SK-N-MC (cell line): ENCODE data around the gene SLC34A2.

Experiments used
- DNase-seq: peaks from one replicate; pipeline ENCODE4 v3.0.0-alpha.2; 2011; ENCODE audit warnings: low read depth, low spot score
- H3K27ac ChIP-seq: fragments of 200-600 bp; sonication (generic); 2 replicates; pipeline ENCODE4 v1.5.1; 2016; ENCODE audit warnings: mixed run types
- H3K36me3 ChIP-seq: fragments of 200-600 bp; sonication (generic); 2 replicates; pipeline ENCODE4 v1.6.1; 2017; ENCODE audit warnings: antibody characterized with exemption, low read length, mixed read lengths; ENCODE audit not compliant: insufficient read depth
- H3K4me3 ChIP-seq: fragments of 200-600 bp; sonication (generic); 2 replicates; pipeline ENCODE4 v1.5.1; 2016
- H3K9ac ChIP-seq: fragments of 200-600 bp; sonication (generic); 2 replicates; pipeline ENCODE4 v1.8.0; 2017; ENCODE audit warnings: mixed run types, mixed read lengths; ENCODE audit not compliant: insufficient read length
- H3K9me3 ChIP-seq: fragments of 200-600 bp; sonication (generic); 2 replicates; pipeline ENCODE4 v1.6.1; 2017; ENCODE audit warnings: low read depth, mild to moderate bottlenecking, antibody characterized with exemption, low read length, moderate library complexity, mixed read lengths
- EZH2 ChIP-seq: fragments of 200-600 bp; sonication (generic); IDR thresholded peaks from one replicate; pipeline ENCODE4 v1.6.1; 2017; ENCODE audit warnings: antibody characterized with exemption
- FOXP2 ChIP-seq: optimal IDR thresholded peaks from 2 replicates; pipeline ENCODE3; 2011; ENCODE audit warnings: mild to moderate bottlenecking, moderate library complexity; ENCODE audit not compliant: insufficient read depth; ENCODE audit errors: extremely low read length, control extremely low read depth
- POLR2AphosphoS5 ChIP-seq: IDR thresholded peaks from 2 replicates; pipeline ENCODE4 v1.6.1; 2012; ENCODE audit warnings: mild to moderate bottlenecking, low read depth, low read length, borderline replicate concordance

Gene SLC34A2

DNA sequence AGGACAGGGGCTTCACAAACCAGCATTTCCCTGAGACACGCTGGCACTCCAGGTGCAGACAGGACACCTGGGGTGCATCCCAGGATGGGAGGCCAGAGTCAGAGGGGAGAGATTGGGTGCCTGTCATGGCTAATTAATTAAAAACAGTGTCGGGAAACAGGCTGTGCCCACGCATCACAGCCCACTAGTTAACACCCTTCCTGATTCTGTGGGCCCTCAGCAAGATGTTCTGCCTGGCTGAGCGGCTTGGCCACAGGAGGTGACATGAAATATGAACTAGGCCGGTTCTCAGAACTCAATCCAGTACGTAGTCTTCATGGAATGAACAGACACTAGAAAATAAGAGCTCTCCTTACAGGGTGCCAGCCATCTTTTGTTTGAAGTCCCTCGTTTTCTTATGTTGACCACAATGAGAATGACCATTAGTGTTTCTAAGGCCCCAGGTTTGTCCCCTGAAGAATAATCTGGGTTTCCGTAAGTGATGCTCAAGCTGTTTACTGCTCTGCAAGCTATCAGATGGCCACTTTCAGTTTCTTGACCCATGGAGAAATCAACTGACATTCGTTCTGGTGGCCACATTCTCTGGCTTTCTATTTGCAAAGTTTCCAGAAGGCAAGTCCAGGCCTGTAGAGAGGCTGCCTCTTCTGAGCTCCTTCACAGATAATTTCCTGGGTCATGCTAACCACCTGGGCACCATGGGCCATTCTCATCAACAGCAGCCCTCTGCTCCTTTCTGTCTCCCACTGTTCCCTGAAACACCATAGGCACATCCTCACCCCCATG is 72.3 kb downstream of the SLC34A2 start:
- DNase-seq: no peak
- no peaks in the 10 kb centered on the region for H3K36me3 ChIP-seq
- no peak overlapping the region for H3K9ac ChIP-seq
- no peak for TF ChIP-seq FOXP2
- TF ChIP-seq EZH2: no peak
- no peak for TF ChIP-seq POLR2AphosphoS5
- H3K4me3 ChIP-seq: no peak overlapping the region
- H3K9me3 ChIP-seq: no peaks in the 10 kb centered on the region
- H3K27ac ChIP-seq: no peak overlapping the region
